Stimulated activated CD8-positive, alpha-beta memory T cell treated with anti-CD3 and anti-CD28 coated beads, Interleukin-12 subunit alpha, Interleukin-12 subunit beta, amount 100 ng/mL, for 24 hours (primary cell): ENCODE measurements around the gene UTP25.
"Not testable (repeated sequence)": the region's sequence is repeated elsewhere in the genome, so short reads cannot be mapped to it uniquely, and the experiment has no call there.

ENCODE experiments used
- DNase-seq: peaks from one replicate; pipeline ENCODE4 v3.0.0-alpha.2; 2020; ENCODE audit errors: extremely low read depth

Gene UTP25

GRCh38 chr1:209895709-209896108 is 67.9 kb downstream of the UTP25 start:
- no peak for DNase-seq

DNA sequence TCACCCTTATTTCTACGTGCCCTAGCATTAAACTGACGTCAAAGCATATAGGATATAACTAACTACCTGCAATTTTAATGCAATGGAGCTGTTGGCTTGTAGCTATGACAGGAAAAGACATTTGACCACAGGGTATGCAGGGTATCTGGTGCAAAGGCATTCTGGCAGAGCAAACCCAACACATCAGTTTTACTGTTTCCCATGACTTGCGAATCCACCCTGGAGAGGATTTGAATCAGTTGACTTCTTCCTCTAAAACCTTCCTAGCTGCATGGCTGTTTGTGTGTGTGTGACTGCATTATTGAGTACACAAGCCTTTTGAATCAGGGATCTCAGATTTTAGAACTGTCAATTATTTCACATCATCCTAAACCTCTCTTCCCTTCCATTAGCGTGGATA is 68.6 kb downstream of the UTP25 start:
- DNase-seq: no peak

DNA sequence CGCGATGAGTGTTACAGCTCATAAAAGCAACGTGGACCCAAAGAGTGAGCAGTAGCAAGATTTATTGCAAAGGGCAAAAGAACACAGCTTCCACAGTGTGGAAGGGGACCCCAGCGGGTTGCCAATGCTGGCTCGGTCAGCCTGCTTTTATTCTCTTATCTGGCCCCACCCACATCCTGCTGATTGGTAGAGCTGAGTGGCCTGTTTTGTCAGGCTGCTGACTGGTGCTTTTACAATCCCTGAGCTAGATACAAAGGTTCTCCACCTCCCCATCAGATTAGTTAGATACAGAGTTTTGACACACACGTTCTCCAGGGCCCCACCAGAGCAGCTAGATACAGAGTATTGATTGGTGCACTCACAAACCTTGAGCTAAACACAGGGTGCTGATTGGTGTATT is 70.5 kb downstream of the UTP25 start:
- not testable (repeated sequence) for DNase-seq

DNA sequence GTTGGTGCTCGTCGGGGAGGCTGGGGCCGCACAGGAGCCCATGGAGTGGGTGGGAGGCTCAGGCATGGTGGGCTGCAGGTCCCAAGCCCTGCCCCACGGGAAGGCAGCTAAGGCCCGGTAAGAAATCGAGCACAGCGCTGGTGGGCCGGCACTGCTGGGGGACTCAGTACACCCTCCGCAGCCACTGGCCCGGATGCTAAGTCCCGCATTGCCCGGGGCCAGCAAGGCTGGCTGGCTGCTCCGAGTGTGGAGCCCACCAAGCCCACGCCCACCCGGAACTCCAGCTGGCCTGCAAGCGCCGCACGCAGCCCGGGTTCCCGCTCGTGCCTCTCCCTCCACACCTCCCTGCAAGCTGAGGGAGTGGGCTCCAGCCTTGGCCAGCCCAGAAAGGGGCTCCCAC is 71.1 kb downstream of the UTP25 start:
- DNase-seq: not testable (repeated sequence)

GRCh38 chr1:209899948-209900347 is 72.2 kb downstream of the UTP25 start:
- no peak for DNase-seq

DNA sequence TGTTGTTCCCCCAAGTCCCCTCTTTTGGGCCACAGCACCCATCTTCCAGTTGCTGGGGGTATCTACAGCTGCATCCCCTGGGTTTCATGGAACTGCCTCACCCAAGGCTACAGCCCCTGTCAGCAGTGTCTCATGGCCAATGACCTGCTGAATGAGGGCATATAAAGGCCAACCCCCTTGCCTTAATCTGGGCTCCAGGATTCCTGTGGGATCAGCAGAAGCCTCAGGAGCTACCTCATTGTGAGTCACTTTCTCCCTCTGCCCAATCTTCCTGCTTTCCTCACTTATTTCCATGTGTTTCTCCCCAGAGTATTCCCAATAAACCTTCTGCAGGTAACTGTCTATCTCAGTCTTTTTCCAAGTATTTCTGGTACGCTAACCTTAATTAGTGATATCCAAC is 73.0 kb downstream of the UTP25 start:
- DNase-seq: no peak

GRCh38 chr1:209901211-209901610 is 73.4 kb downstream of the UTP25 start:
- DNase-seq: no peak

- not testable (repeated sequence) for DNase-seq
These were observed 77.0 kb downstream of the UTP25 start for GRCh38 chr1:209904774-209905173.
